ENCODE results near the gene ZNF835.

DNA sequence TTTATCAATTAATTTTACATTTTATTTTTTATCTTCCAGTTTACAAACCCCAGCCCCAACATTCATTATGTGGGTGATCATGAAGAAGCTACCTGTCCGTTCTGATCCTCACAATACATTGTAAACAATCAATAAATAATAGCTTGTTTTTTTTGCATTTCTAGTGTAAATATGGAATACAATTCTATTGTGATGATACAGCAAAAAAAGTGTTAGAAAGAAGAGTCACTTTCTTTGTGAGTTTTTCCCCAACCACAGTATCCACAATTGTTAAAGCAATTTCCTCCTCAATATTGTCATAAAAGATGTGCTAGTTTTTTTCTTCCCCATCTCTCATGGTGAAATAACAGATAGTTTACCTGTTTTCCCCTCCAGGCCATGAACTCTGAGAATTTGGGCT is 30.3 kb upstream of the ZNF835 start:
- TF ChIP-seq CTCF (IDR thresholded peaks at IDR 0.05) (no peak), EP300 (IDR thresholded peaks at IDR 0.05) (no peak)

Data from gastroesophageal sphincter (tissue), 3 donors.